Stimulated activated CD8-positive, alpha-beta memory T cell treated with anti-CD3 and anti-CD28 coated beads, Interleukin-7, amount 100 ng/mL, for 4 hours (primary cell): Measurements from ENCODE around the gene CD300A.

Source experiments
- DNase-seq, 2 donors: peaks; one replicate each; pipeline ENCODE4 v3.0.0-alpha.2; 2020; ENCODE audit warnings: low read depth in 2 of 2

CD300A gene

DNA sequence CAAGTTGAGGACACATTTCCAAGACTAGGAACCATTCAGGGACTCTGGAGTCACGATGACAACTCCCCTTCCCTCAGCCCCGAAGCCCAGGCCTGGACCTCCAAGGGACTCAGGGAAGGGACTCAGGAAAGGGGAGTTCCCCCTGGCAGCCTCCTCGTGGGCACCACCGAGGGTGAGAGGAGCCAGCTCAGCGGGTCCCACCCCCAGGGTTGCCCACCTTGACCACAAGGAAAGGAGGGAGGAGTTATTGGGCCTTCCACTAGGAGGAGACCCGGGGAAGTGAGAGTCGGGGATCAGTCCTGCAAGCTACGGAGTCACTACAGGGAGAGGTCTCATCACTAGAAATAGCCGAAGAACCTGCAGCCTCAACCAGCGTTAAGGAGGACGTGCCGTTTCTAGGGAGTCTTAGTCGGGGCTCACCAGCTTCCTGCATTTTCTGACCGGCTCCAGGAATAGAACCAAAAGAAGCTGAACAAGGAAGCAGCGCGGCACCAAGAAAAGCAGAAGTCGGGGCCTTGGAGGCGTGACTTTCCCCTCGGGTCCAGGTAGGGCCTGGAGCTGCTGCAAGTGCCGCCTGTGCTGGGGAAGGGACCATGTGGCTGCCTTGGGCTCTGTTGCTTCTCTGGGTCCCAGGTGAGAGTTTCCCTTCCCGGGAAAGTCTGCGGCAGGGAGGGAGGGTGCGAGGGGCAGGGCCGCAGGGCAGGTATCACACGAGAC, at the start of gene CD300A:
Gene CD300A, plus strand, starts transcription at position 524 of the 717 bp plus-strand sequence. Its CDS starts 70 bp downstream, at position 594.
- DNase-seq: no peak

DNA sequence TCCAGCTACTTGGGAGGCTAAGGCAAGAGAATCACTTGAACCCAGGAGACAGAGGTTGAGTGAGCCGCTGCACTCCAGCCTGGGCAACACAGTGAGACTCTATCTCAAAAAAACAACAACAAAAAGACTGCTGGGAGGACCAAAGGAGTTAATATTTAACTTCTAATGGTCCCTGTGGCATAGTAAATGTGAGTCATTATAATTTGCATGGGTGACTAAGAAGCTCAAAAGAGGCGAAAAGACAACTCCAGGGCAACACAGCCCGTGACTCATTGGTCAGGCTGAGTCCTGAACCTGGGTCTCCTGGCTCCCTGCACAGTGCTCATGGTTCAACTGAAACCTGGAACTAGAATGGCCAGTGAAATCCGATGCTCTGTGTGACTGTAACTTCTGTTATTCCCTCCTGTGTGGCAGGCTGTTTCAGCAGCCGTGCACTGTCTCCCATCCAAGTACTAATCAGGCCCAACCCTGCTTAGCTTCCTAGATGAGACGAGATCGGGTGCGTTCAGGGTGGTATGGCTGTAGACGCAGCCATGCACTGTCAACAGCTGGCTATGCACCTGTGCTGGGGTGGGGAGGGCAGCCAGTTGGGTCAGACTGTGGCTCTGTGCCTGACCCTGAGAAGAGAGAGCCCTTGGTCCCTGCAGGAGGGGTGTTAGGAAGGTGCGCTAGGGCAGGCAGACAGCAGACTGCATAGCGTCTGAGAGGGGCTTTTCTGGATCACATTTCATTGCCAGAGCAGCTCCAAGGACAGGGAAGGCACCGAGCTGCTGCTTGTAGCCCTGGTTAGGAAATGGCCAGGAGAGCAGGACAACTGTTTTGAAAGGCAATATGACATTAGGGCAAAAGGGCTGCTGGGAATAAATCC, 49.0 kb upstream of the CD300A start:
- DNase-seq: no peak

DNA sequence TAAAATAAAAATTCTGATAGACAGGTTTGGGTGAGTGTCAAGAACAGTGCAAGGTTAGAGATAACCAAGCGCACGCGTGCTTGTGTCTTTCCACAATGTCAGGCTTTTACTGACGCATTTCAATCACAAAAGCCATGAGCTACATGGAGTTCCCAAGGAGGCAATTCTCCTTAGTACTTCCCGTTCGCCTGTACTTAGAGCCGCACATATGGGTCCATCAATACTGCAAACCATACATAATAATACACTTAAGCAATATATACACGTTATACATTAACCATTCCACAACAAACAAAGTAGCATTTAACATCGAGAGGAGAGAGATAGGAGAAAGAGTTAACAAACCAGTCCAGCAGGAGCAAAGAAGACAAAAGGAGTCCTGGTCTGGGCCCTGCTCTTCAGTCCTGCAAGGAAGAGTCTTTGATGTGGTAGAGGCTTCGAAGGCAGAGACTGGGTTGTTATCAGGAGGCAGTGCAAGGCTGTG, 46.5 kb upstream of the CD300A start:
- DNase-seq: no peak

DNA sequence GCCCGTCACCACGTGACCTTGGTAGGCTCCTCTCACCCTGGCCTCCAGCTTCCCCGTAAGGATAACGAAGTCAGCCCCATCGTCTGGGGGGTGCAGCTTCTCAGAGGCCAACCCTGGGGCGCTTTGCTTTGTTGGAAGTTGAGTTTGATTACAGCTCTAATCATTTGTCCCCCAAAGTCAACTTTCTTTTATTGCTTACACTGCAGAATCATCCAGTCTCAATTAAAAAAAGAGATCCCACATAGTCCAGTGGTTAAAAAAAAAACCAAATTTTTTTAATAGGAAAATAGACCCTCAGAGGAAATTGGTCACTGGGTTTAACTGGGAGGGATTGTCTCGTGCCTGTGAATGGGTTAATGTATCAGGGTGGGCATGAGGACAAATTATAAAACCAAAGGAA, 42.3 kb upstream of the CD300A start:
- DNase-seq: no peak

DNA sequence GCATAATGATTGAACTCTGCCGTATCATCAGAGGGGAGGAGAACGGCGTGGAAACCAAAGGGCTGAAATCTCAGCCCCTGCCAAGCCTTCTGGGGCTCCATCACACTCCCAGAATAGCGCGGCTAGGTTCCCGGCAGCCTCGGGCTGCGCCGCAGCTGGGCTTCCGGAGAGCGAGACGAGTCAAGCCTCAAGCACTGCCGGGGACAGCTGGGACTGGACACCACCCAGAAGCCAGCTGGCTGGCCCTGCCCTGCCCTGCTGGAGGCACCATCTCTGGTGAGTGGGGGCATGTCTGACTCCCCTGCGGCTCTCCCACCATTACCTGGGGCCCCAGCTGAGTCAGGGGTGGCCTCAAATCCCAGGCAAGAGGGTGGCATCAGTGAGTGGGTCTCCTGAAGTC, 41.8 kb upstream of the CD300A start:
- DNase-seq: no peak

DNA sequence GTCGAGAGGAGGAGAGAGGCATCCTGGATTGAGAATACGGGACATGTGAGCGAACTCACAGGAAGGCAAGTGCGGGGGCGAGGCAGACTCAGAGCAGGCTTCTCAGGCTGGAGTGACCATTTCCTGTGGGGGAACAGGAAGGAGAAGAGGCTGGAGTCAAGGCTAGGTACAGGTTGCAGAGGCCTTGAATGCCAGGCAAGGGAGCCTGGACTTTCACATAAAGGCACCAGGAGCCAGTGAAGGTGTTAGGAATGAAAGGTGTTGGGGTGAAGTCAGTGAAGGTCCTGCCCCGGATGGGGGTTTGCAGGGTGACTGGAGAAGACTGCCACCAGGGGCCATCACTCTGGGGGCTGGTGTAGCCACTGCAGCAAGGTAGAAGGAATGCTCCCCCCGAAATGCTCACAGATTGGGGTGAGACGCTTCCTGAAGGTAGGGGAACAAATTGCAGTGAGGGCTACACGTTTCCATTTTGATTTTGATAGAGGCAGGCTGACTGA, 39.8 kb upstream of the CD300A start:
- DNase-seq: no peak

DNA sequence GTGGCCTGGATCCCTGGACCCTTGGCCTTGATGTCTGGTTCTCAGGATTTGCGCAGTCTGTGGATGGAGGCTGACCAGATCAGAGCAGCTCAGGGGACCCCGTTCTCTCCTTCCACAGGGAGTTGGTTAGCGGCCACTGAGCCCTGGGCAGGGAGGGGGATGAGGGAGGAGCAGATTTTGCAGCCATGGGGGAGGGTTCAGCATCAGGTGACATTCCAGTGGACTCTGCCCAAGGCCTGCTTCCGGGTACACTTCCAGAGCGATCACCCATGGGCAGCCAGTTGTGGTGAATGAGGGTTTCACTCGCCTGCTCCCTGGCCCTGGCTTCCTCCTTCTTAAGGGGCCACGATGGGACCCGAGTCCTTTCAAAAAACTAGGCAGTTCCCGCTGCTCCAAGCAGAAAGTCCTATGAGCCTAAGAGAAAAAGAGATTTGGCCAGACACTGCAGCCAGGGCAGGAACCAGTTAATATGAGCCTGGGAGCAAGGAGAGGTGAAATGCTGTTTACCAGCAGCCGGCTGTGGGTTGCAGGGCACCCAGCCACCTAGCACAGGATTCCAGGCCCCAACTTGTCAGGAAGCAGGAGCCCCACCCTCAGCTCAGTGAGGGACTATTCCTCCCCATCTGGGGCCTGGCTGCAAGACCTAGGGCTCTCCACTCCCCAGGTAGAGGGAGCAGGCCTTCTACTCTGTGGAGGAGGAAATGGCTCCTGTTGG, 39.2 kb upstream of the CD300A start:
- no peak for DNase-seq

DNA sequence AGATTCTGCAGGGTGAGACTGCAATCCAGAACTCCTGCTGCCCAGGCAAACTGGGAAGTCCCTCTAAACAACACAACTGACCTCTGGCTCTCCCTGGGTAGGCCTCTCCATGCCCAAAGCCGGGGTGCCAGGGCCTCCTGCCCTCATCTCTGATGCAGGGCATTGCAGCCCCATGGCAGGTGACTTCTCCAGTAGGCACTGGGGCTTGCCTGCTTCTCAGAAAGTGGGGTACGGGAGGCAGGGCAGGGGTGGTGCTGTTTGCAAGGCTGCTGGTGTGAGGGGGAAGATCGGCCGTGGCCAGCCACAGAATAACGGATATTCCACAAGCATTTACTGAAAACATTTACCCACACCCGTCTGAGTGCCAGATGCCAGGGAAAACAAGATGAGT, 38.7 kb upstream of the CD300A start:
- no peak for DNase-seq

DNA sequence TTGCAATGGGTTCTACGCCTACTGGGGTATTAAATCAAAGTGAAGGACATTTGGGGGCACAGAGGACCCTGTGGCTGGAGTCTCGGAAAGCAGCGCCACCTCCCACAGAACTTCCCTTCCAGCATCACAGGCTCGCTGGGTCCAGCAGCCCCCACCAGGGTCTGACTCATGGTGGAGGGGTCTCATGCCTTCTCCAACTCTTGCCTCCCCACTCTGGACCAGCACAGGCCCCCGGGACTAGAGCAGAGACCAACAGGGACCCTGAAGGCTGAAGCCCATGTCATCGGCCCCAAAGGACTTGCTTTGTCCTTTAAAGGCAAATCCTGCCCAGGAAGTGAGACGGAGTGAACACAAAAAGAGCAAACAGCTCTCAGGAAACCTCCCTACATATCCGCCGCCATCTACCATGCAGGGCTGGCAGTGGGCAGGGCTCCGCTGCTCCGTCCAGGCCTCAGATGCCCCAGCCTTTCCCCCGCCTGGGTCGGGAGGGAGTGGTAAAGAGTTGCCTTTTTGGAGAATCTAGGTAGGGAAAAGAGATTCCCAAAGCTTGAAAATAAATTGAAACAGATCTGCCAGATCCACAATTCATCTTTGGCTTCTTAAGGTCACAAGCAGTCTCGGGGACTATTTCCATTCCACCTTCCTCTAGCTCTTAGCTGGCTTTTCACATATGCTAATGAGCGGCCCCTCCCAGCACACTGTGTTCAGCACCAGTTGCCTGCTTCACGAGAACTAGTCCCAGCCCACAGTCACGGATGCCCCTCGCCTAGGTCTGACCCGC, 36.6 kb upstream of the CD300A start:
- no peak for DNase-seq

DNA sequence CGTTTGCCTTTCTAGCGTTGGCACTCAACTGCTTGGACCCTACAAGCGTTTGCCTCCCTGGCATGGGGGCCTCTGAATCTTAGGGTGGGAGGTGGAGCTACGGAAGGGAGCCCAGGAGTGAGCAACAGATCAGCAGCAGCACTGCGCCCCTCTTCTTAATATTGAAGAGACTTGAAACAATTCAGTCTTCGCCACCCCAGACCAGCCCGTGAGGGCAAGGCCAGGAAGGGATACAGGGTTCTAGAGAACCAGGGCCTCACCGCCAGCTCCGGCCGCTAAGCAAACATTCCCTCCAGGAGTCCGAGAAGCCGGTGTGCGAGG, 36.1 kb upstream of the CD300A start:
- DNase-seq: no peak

DNA sequence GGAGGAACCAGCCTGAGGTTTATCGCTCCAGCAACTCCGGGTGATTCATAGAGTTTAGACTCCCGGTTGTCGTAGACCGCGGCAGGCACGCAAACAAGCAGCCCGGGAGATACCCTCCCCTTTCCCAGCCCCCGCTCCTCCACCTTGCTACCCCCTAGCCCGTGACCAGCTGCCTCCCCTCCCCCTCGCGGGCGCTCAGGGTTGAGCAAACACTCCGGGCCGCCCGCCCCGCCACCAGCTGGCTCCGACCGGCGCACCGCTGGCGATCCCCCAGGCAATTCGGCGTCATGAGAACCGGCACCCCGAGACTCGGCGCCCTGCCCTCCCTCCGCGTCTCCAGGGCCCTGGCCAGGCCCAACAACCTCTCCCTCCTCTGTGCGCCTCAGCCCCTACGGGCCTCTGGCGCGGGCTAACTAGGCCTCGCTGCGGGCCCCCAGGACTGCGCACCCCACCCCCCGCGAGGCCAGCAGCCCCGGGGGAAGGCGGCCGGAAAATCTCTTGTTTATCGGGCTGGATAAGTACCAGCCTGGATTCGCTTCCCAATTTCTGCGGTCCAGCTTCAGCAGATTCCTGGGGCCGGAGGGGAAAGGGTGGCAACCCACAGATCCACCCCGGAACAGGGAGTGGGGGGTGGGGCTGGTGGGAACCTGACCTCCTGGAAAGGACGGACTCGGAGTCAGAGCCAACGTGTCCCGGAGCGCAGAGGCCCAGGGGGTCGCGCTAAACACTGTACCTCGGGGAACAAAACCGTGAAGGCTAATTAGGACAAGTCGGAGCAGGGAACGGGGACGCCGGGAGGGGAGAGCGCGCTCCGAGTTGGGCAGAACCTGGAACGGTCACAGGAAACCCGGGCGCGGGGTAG, 35.5 kb upstream of the CD300A start:
- no peak for DNase-seq

DNA sequence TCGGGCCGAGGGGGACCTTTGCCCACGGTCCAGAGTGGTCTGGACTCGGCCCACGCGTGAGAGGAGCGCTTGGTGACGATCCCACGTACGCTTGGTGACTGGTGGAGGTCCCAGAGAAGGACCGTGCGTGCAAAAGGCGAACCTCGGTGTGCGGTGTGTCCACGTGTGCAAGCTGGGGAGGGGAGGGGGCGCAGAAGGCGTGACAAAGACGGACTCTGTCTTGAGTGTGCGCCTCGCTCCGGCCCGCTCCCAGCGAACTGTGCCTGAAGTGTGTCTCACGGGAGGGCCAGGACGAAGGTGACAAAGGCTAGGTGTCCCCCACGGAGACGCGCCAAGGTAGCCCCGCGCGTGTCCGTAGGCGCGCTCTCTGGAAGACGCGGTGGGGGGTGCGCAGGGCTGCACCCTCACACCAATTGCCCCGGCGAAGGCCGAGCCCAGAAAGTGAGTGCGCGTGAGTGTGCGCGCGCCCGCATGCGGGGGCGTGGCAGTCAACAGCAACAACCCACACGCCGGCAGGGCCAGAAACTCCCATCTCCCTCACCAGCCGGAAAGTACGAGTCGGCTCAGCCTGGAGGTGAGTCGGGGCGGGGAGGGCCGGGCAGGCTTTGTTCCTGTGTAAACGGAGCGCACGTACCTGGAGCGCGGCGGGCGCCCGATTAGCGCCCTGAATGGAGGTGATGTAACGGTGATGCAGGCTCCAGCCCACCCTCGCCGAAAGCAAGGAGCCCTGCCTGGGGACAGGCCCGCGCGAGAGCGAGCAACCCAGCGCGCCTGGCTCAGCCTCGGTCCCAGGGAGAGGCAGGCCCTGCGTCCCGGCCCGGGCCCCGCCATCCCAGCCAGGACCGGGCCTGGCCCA, 34.6 kb upstream of the CD300A start, which contains the start of gene GPRC5C:
Gene GPRC5C, plus strand, starts transcription at position 521 of the 856 bp plus-strand sequence. CDS start 7,689 bp downstream, outside the sequence.
- peak; percentile 51 to 52 for DNase-seq

DNA sequence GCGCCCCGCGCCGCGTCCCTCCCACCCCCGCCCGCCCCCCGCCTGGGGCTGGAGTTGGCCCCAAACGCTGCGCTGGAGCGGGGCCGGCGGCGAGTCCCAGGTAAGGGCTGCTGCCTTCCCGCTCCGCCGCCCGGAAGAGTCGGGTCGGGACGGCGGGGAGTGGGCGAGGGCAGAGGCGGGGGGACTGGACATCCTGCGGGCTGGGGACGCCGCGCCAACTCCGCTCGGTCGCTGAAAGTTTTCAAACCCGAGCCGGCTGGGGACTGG, 34.1 kb upstream of the CD300A start:
- no peak for DNase-seq

DNA sequence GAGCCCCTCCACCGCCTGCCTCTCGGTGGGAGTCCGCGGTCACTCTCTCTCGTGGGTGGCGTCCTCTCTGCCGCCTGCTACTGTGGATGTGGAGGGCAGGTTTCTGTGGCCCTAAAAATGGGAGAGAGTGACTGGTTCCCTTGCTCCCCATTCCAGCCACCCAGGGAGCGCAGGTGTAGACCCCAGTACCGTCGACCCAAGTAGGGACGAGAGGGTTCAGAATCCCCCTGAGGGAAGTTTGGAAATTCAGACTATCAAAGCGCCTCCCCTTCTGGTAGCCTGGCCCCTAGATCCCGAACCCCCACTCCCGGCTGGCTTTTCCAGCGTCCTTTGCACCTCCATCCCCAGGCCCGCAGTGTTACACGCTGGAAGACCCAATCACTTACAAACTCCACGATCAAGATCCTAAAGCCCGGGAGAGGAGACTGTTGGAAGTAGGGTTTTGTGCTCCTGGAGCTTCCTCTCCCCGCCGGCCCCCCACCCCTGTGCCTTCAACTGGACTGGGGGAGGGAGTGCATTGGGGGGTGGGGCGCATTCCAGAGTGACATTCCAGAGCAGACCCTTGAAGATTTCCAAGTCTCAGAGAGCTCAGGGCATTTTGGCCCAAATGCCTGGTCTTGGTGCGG, 33.6 kb upstream of the CD300A start:
- DNase-seq: no peak

DNA sequence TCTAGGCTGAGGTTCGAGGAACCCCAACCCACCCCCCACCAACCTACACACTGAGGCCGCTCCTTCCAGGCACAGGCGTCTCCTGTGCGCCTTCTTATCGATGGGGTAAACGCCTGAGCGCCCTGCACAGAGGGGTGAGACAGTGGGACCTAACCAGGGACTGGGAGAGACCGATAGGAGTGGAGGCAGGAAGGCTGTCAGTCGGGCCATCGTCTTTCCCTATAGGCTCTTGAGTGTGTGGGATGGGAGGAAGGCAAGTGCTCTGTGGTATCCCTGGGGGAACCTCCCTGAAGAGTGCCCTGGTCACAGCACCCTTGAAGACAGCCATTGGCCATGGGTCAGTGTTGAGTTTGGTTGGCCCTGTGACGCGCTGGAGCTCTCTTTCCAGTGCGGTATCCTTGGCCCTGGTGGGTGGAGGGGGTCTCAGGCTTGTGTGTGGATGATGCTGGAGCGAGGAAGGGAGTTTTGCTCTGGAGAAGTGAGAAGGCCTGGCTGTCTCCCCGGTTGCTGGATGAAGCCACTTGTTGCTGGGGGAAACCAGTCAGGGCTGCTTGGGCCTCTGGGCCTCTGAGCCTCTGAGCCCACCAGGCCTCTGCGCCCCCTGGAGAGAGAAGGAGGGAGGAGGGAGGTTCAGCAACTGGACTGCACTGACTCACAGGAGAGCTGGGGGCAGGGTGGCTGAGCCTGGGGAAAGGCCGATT, 32.9 kb upstream of the CD300A start:
- no peak for DNase-seq

DNA sequence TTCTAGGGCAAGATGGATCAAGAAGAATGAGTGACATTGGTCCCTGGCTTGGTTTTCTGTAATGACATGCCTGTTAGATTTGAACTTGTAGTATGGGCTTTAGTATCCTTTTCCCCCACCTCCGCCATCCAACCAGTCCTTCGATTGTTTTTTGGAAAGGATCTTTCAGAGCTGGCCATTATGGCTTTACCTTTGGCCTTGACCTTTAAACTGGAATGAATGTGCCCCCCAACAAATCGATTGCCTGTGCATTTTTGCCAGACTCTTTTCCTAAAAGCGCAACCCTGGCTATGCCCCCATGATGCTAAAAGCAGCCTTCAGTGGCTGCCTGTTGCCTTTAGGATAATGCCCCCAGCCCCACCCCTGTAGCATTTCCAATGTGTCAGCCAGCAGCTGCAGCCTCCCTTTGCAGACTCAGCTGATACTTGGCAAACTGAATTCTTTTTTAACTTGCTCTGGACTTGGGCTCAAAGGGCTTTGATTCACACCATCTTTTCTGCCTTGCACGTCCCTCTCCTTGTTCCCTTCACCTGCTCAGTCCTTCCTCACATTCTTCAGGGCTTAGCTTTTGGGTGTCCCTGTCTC, 30.6 kb upstream of the CD300A start:
- no peak for DNase-seq

DNA sequence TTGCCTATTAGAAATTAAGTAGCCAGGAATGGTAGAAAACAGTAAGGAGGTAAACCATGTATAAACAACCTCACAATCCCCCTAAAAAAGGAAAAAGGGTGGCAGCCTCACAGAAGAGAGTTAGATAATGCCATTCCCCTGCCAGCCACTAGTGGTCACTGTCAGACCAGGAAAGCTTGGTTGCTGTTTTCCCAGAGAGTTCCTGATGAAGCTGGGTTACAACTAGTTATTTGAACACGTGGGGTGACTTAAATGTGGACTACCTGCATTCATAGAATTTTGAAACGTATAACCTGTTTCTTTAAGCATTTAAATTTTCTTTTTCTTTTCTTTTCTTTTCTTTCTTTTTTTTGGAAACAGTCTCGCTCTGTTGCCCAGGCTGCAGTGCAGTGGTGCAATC, 28.7 kb upstream of the CD300A start:
- no peak for DNase-seq
